Activated T-cell treated with anti-CD3 and anti-CD28 coated beads, Interleukin-2, amount 50 U/mL, for 4 hours (primary cell): ENCODE data around the gene CKMT2. TPM values are rescaled to one million over a fixed set of nuclear protein-coding genes. Genes with fewer than 3 reads are reported as not detected.
"Not testable (repeated sequence)": the region's sequence is repeated elsewhere in the genome, so short reads cannot be mapped to it uniquely, and the experiment has no call there.

Experiments used
- ATAC-seq, 2 donors: fragments of 200-7000 bp; cut with Tn5 transposase; one replicate each; pipeline ENCODE4 v1.10.0; 2021
- DNase-seq: peaks from one replicate; pipeline ENCODE4 v3.0.0-alpha.2; 2020
- H3K27me3 Mint-ChIP-seq: one replicate; pipeline ENCODE4 v1.8.0; 2021; ENCODE audit warnings: low read depth, mixed read lengths
- H3K36me3 Mint-ChIP-seq: one replicate; pipeline ENCODE4 v1.8.0; 2022; ENCODE audit warnings: mixed read lengths; ENCODE audit not compliant: insufficient read depth
- H3K4me1 Mint-ChIP-seq: one replicate; pipeline ENCODE4 v1.8.0; 2021; ENCODE audit warnings: low read depth, mixed read lengths
- H3K4me3 Mint-ChIP-seq: one replicate; pipeline ENCODE4 v1.8.0; 2021; ENCODE audit warnings: mild to moderate bottlenecking, moderate library complexity, mixed read lengths
- H3K9me3 Mint-ChIP-seq: one replicate; pipeline ENCODE4 v1.8.0; 2021; ENCODE audit warnings: mixed read lengths
- total RNA-seq, 3 donors: library from RNA; stranded (reverse); gene quantifications; one replicate each; pipeline ENCODE4 v1.2.1, GENCODE V29; 2021

Gene CKMT2
- total RNA-seq, 3 donors from 2014 or later: not detected

DNA sequence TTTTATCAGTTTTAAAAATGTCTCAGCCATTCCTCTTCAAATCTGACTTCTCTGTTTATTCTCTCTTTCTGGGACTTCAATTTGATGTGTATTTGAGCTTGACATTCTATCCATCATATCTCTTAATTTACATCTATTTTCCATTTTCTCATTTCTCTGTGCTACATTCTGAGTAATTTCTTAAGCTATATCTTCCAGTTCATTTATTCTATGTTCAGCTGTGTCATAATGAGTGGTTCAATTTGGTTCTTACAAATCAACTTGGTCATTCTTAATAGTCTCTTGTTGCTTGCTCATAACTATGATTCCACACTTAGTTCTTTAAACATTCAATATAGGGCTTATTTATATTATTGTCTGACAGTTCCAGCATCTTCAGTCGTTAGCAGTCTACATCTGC lies 16.9 kb downstream of the CKMT2 start:
- H3K36me3 Mint-ChIP-seq: peaks cover 14% of the 10 kb centered on the region
- H3K4me3 Mint-ChIP-seq: no peak overlapping the region
- no peaks in the 10 kb centered on the region for H3K4me1 Mint-ChIP-seq
- DNase-seq (no peak), ATAC-seq (no peak)
- no peaks in the 10 kb centered on the region for H3K9me3 Mint-ChIP-seq
- H3K27me3 Mint-ChIP-seq: no peaks in the 10 kb centered on the region

DNA sequence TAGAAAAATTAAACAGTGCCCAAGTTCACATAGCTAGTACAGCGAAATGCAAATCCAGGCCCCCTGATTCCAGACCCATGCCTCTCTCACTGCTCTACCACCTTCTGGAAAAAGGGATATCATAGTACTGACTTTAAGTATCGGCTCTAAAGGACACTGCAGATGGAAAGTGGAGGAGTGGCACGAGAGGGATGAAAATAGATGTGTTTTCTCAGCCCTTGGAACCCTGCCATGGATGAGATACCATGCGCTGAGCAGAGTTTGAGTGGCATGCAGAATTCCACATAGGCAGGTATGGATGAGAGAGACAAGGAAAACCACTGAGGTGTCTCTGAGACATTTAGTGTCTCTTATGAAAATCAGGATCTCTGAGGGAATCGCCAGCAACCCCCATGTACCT lies 18.8 kb downstream of the CKMT2 start:
- Mint-ChIP-seq H3K4me1 (no peaks in the 10 kb centered on the region), H3K9me3 (no peaks in the 10 kb centered on the region)
- no peak for ATAC-seq

DNA sequence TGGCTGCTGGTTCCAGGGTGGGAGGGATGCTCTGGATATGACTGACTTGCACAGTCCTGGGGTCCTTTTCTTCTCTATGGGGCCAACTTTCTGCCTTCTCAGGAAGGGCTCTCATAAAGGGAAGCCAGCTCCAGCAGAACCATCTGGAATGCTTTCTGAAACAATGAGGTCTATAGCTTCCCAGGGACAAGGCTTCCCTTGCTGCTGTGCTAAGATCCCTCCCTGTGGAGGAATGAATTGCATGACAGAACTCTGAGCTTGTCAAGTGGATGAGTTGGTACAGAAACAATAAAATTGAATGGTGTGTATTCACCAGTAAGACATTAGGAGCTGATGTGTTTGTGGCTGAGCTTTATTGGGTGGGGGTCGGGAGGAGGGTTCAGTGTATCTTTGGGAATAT lies 19.8 kb downstream of the CKMT2 start:
- peaks cover 17% of the 10 kb centered on the region for H3K36me3 Mint-ChIP-seq
- H3K27me3 Mint-ChIP-seq: no peaks in the 10 kb centered on the region
- ATAC-seq (no peak), DNase-seq (no peak)
- H3K9me3 Mint-ChIP-seq: no peaks in the 10 kb centered on the region
- H3K4me1 Mint-ChIP-seq: no peaks in the 10 kb centered on the region
- no peak overlapping the region for H3K4me3 Mint-ChIP-seq

More for the DNA sequence above, 18.8 kb downstream of the CKMT2 start:
- Mint-ChIP-seq H3K4me3 (no peak overlapping the region), H3K27me3 (no peaks in the 10 kb centered on the region), H3K36me3 (peaks cover 16% of the 10 kb centered on the region)
- DNase-seq: no peak

DNA sequence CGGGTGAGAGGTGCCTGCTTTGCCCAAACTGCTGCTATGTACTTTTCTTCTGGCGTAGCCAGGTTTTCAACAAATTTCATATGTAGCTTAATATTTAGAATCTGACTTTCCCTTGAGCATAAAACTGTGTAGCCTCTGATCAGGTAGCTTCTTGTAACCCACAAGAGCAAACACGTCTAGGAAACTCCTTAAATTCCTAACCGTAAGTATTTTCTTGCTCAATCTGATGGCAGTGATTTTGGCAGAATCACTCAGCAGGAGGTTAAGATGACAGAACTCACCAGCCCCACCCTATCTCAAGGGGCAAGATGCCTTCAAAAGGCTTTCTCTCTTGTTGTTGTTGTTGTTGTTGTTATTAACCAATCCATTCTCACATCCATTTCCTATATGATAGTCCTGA lies 20.8 kb downstream of the CKMT2 start:
- DNase-seq (no peak), ATAC-seq (no peak)
- H3K9me3 Mint-ChIP-seq: no peaks in the 10 kb centered on the region
- no peak overlapping the region for H3K4me3 Mint-ChIP-seq
- H3K4me1 Mint-ChIP-seq: no peaks in the 10 kb centered on the region
- H3K36me3 Mint-ChIP-seq: peaks cover 17% of the 10 kb centered on the region
- no peaks in the 10 kb centered on the region for H3K27me3 Mint-ChIP-seq

DNA sequence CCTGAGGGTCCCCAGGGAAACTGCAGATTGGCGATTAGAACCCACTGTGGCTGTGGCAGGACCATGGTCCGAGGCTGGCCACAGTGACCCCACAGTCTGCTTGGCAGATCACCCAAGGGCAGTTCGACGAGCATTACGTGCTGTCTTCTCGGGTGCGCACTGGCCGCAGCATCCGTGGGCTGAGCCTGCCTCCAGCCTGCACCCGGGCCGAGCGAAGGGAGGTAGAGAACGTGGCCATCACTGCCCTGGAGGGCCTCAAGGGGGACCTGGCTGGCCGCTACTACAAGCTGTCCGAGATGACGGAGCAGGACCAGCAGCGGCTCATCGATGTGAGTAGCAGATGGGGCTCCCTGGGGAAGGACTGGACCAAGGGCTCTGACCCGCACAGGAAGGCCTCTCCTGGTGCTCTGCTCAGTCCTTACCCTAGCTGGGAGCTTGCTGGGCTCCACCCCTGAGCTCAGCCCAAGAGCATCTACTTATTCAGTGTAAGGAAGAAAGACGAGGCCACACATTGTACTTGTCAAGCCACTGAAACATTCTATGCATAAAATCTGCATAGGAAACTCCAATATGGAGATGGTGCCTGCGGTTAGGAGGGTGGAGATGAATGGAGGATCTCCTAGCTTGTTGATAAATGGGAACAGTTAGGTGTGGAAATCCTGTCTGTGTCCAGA lies 21.9 kb downstream of the CKMT2 start:
- H3K4me1 Mint-ChIP-seq: no peaks in the 10 kb centered on the region
- no peak for DNase-seq
- ATAC-seq: no peak
- no peak overlapping the region for H3K4me3 Mint-ChIP-seq
- peaks cover 5% of the 10 kb centered on the region for H3K9me3 Mint-ChIP-seq
- H3K36me3 Mint-ChIP-seq: peaks cover 18% of the 10 kb centered on the region
- no peaks in the 10 kb centered on the region for H3K27me3 Mint-ChIP-seq

DNA sequence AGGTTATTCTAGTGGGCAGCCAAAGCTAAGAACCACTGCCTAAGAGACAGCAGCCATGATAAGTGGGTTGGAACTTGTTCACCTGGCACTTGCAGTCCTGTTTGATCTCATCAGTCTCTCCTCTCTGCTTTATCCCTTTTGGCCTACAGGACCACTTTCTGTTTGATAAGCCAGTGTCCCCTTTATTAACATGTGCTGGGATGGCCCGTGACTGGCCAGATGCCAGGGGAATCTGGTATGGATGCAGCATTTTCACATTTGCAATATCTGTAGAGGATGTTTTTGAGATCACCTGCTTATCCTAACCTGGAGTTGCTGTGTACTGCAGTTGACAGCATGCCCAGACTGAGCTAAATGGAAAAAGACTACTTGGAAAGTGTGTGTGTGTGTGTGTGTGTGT lies 23.6 kb downstream of the CKMT2 start:
- Mint-ChIP-seq H3K4me3 (no peak overlapping the region), H3K27me3 (no peaks in the 10 kb centered on the region), H3K4me1 (no peaks in the 10 kb centered on the region), H3K9me3 (peaks cover 8% of the 10 kb centered on the region), H3K36me3 (peaks cover 23% of the 10 kb centered on the region)
- no peak for ATAC-seq
- DNase-seq: no peak

DNA sequence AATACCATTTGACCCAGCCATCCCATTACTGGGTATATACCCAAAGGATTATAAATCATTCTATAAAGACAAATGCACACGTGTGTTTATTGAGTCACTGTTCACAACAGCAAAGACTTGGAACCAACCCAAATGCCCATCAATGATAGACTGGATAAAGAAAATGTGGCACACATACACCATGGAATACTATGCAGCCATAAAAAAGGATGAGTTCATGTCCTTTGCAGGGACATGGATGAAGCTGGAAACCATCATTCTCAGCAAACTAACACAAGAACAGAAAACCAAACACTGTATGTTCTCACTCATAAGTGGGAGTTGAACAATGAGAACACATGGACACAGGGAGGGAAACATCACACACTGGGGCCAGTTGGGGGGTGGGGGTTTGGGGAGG lies 29.7 kb downstream of the CKMT2 start:
- H3K9me3 Mint-ChIP-seq, H3K4me1 Mint-ChIP-seq, DNase-seq, ATAC-seq, H3K27me3 Mint-ChIP-seq, H3K4me3 Mint-ChIP-seq: not testable (repeated sequence)
- peaks cover 40% of the 10 kb centered on the region for H3K36me3 Mint-ChIP-seq

DNA sequence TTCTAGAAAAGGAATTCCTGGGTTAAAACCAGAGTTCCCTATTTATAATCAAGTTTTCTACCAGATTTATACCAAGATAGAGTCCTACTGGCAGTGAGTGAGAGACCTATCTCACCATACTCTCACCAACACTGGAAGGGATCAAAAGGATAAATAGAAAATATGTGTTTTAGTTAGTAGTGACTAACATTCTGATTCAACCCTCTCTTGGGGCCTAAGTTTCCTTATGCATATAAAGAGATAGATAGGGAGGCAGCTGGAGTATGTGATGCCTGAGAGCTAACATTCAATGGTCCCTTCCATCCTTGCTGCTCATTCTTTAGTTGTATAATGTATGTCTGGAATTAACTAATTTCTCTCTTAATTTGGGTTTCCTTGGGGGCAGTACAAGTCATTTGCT lies 32.0 kb downstream of the CKMT2 start:
- no peak for DNase-seq
- Mint-ChIP-seq H3K4me3 (no peak overlapping the region), H3K27me3 (no peaks in the 10 kb centered on the region), H3K9me3 (peaks cover 2% of the 10 kb centered on the region), H3K36me3 (peaks cover 33% of the 10 kb centered on the region), H3K4me1 (peaks cover 10% of the 10 kb centered on the region)
- ATAC-seq: no peak

DNA sequence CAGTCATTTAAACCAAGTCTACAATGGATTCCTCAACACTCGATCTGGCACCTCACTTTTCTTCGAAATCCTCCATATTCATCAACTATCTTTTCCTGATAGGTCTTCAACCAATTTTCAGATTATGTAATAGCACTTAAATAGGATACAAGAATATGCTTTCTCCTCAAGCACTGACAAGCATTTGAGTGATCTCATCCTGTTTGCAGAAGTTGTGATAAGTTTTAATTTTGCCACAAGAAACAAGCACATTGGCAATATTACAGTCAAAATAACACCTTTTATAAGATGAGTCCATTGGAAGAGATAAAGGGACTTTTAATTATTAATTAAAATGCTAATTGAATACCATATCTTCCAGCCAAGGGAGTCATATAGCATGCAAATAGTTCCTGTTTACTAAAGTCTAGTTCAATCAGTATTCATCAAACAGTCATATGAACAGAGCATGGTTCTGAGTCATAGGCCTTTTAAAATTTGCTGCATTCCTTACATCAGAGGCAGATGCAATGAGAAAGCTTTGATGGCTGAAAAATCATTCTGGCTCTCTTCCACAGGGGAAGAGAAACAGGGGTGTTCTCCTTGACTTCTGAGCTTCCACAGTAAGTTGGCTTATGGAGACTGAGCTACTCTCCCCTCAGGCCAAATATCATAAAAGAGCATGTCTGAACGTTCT lies 35.5 kb downstream of the CKMT2 start:
- Mint-ChIP-seq H3K36me3 (peaks cover 37% of the 10 kb centered on the region), H3K9me3 (peaks cover 23% of the 10 kb centered on the region), H3K4me3 (no peak overlapping the region), H3K27me3 (no peaks in the 10 kb centered on the region), H3K4me1 (peaks cover 12% of the 10 kb centered on the region)
- DNase-seq (no peak), ATAC-seq (no peak)

DNA sequence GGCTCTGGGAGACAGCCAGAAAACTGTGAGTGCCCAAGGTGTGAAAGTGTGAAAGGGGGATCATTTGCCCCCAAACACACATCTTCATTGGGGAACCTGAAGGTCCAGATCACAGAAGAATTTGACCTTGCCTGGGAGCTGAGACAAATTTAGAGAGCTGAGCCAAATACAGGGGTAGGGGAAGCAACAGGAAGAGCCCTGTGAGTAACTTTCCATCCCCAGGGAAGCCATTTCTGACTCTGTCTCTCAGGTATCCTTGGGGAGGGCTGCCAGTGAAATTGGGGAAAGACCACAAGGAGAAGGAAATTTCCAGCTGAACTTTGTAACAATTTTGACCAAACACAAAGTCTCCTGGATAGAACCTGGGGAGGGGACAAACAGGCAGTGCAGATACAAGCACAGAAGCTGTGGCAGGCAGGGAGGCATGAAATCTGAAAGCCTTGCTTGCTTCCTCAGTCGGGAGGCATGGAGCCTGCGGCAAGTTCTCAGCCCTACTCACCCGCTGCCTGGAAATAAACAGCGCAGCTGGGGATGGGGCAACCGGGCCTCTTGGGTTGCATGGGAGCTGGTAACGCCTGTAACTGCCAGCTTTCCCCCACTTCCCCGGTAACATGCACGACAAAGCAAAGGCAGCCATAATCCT lies 36.8 kb downstream of the CKMT2 start:
- Mint-ChIP-seq H3K9me3 (peaks cover 33% of the 10 kb centered on the region), H3K4me3 (no peak overlapping the region), H3K36me3 (peaks cover 39% of the 10 kb centered on the region), H3K4me1 (peaks cover 12% of the 10 kb centered on the region), H3K27me3 (no peaks in the 10 kb centered on the region)
- ATAC-seq (no peak), DNase-seq (no peak)

DNA sequence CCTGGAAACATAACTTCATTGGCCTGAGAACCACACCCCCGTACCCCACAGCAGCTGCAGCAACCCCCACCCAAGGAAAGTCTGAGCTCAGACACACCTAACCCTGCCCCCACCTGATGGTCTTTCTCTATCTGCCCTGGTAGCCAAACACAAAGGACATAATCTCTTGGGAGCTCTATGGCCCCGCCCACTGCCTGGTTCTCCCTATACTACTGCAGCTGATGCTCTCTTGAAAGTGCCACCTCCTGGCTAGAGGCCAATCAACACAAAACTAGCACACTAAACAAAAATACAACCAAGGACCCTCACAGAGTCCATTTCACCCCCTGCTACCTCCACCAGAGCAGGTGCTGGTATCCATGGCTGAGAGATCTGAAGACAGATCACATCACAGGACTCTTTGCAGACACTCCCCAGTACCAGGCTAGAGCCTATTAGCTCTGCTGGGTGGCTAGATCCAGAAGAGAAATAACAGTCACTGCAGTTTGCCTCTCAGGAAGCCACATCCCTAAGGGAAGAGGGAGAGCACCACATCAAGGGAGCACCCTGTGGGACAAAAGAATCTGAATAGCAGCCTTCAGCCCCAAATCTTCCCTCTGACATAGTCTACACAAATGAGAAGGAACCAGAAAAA lies 37.4 kb downstream of the CKMT2 start:
- Mint-ChIP-seq H3K36me3 (peaks cover 38% of the 10 kb centered on the region), H3K4me1 (peaks cover 12% of the 10 kb centered on the region), H3K9me3 (peaks cover 33% of the 10 kb centered on the region)
- not testable (repeated sequence) for DNase-seq, H3K4me3 Mint-ChIP-seq, ATAC-seq, H3K27me3 Mint-ChIP-seq

DNA sequence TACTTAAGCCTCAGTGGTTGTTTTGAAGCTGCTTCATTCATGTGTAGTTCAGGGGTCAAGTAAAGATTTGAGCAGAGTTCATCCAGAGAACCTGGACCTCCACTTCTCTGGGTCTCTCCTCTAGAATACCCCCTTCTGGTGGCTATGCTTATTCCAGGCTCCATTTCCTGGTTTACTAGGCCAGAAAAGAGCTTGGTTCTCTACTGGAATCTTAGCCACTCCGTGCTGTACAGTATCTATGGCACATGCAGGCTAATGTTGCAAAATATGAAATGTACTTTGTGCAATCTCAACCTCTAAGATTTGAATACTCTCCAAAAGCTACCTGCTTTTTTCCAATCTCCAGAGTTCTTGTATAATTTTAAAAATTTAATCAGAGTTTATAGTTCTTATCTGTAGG lies 50.9 kb downstream of the CKMT2 start:
- Mint-ChIP-seq H3K4me1 (peaks cover 22% of the 10 kb centered on the region), H3K9me3 (no peaks in the 10 kb centered on the region), H3K4me3 (no peak overlapping the region), H3K36me3 (peaks cover 12% of the 10 kb centered on the region), H3K27me3 (no peaks in the 10 kb centered on the region)
- DNase-seq: no peak
- ATAC-seq: no peak

DNA sequence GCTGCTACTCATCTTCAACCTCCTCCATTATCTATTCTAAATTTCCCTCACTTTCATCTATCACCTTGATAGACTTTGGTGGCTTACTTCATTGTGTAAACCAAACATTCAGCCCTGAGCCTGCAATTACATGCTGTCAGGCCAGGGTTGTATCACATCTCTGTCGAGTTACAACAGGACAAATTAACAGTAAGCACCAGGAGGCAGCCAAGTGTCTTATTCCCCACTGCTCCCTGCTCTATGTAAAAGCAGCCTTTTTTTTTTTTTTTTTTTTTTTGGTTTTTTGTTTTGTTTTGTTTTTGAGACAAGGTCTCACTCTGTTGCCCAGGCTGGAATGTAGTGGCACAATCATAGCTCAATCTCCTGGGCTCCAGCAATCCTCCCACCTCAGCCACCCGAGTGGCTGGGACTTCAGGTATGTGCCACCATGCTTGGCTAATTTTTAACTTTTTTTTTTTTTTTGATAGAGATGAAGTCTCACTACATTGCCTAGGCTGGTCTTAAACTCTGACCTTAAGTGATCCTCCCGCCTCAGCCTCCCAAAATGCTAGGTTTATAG lies 53.0 kb downstream of the CKMT2 start:
- ATAC-seq (no peak), DNase-seq (no peak)
- H3K36me3 Mint-ChIP-seq: peaks cover 18% of the 10 kb centered on the region
- no peaks in the 10 kb centered on the region for H3K27me3 Mint-ChIP-seq
- H3K4me3 Mint-ChIP-seq: no peak overlapping the region
- H3K9me3 Mint-ChIP-seq: peaks cover 2% of the 10 kb centered on the region
- H3K4me1 Mint-ChIP-seq: peaks cover 38% of the 10 kb centered on the region

DNA sequence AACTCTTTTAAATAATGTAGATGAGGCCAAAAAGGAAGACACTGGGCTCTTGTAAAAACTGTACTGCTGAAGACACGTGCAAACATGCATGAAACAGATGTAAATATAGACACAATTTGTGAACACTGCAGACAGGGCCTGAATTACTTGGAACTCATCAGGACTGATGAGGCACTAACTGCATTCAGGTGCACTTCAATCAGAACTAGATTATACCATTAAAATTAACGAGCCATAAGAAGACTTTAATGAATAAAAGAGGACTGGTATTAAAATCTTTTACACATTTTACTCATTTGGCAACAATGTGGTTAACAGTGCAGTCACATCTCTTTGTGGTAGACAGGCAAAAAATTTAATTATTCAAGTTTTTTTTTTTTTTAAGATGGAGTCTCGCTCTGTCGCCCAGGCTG lies 54.9 kb downstream of the CKMT2 start:
- peaks cover 8% of the 10 kb centered on the region for H3K9me3 Mint-ChIP-seq
- ATAC-seq (peak in 1 of 2 donors; percentile 22), DNase-seq (no peak)
- no peaks in the 10 kb centered on the region for H3K27me3 Mint-ChIP-seq
- no peak overlapping the region for H3K4me3 Mint-ChIP-seq
- H3K4me1 Mint-ChIP-seq: peaks cover 50% of the 10 kb centered on the region
- peaks cover 19% of the 10 kb centered on the region for H3K36me3 Mint-ChIP-seq
